Measurements from ENCODE around the gene PARD3B. TPM values are rescaled to one million over a fixed set of nuclear protein-coding genes. Genes with fewer than 3 reads are reported as not detected.

PARD3B gene
- total RNA-seq, 1 experiment from 2014 or later: 6.4 TPM

GRCh38 chr2:205540036-205540435 lies 994.8 kb downstream of the PARD3B start:
- no peak overlapping the region for H2BK20ac ChIP-seq (ENCODE audit: low read depth, low read length, poor library complexity, severe bottlenecking)
- no peak overlapping the region for H2AFZ ChIP-seq (ENCODE audit: low read length)
- no peak overlapping the region for H4K5ac ChIP-seq (ENCODE audit: insufficient read length, low read depth, low read length)
- no peak overlapping the region for H3K9ac ChIP-seq (ENCODE audit: extremely low read depth, insufficient read length, low read length)
- no peak overlapping the region for H3K56ac ChIP-seq (ENCODE audit: insufficient read length, low read depth, low read length)
- no peaks in the 10 kb centered on the region for H3K9me3 ChIP-seq (ENCODE audit: control insufficient read depth, low read depth, low read length)
- no peak overlapping the region for H3K27ac ChIP-seq (ENCODE audit: insufficient read length, low read depth, low read length)
- no peak overlapping the region for H3T11ph ChIP-seq (ENCODE audit: low read length)
- H3K23me2 ChIP-seq (ENCODE audit: insufficient read length, low read depth, low read length, poor library complexity, severe bottlenecking): no peaks in the 10 kb centered on the region
- Mint-ChIP-seq H3K4me1 (peaks cover 18 to 22% of the 10 kb centered on the region in 2 experiments), H3K4me3 (no peak overlapping the region), H3K9me3 (no peaks in the 10 kb centered on the region), H3K36me3 (ENCODE audit: insufficient read depth in 1 of 3, low read depth in 3 of 3) (no peaks in the 10 kb centered on the region), H3K27me3 (ENCODE audit: low read depth) (no peaks in the 10 kb centered on the region), H3K27ac (no peak overlapping the region; a peak in 1 of 7 replicates)
- H2BK5ac ChIP-seq (ENCODE audit: insufficient read length, low read length): no peak overlapping the region
- no peak overlapping the region for H2BK120ac ChIP-seq (ENCODE audit: low read depth, low read length, poor library complexity, severe bottlenecking)
- no peaks in the 10 kb centered on the region for H3K79me2 ChIP-seq (ENCODE audit: insufficient read depth, low read length)
- no peak overlapping the region for H2BK12ac ChIP-seq (ENCODE audit: insufficient read length, low read depth, low read length)
- no peaks in the 10 kb centered on the region for H3K27me3 ChIP-seq (ENCODE audit: insufficient read depth, low read length)
- no peak overlapping the region for H3K23ac ChIP-seq (ENCODE audit: insufficient read length, low read depth, low read length)
- no peak for DNase-seq
- H2AK5ac ChIP-seq (ENCODE audit: insufficient read length, low read length): no peak overlapping the region
- no peak overlapping the region for H3K4ac ChIP-seq (ENCODE audit: low read depth, low read length)
- no peak overlapping the region for H3K14ac ChIP-seq (ENCODE audit: insufficient read depth, low read length)
- WGBS (ENCODE audit: extremely low coverage, insufficient read length, low lambda C conversion rate): no CpG with 5 or more reads among the region's 5 CpGs
- H2BK15ac ChIP-seq (ENCODE audit: low read depth, low read length): no peak overlapping the region
- no peak overlapping the region for H3K4me2 ChIP-seq (ENCODE audit: insufficient read depth, insufficient read length, low read length)
- no peaks in the 10 kb centered on the region for H3K4me1 ChIP-seq (ENCODE audit: insufficient read depth, low read length)
- no peak overlapping the region for H3K18ac ChIP-seq (ENCODE audit: insufficient read length, low read depth, low read length)
- H4K91ac ChIP-seq (ENCODE audit: insufficient read length, low read depth, low read length): no peak overlapping the region
- no peaks in the 10 kb centered on the region for H3K79me1 ChIP-seq (ENCODE audit: insufficient read depth, low read depth, low read length, poor library complexity, severe bottlenecking)
- H4K20me1 ChIP-seq (ENCODE audit: control insufficient read depth, insufficient read depth, insufficient read length): no peaks in the 10 kb centered on the region
- H4K8ac ChIP-seq (replicated peaks; ENCODE audit: insufficient read length, low read depth, low read length): no peak overlapping the region
- TF ChIP-seq CTCF (conservative IDR thresholded peaks at IDR 0.05): no peak

All from H9 (cell line).